H1 (cell line): Measurements from ENCODE around the gene NAT8L. TPM values are rescaled to one million over a fixed set of nuclear protein-coding genes. Genes with fewer than 3 reads are reported as not detected.
A peak's percentile ranks its signal among the peaks of the same experiment; 100 is the strongest.

Experiments used
- CTCF ChIA-PET: fragments of 300-600 bp; sonication (Branson Sonifier 250); formaldehyde crosslinking; loops from one replicate; lab custom pipeline; 2021; ENCODE audit not compliant: partially characterized antibody; lab: Charles Lee
- POLR2A ChIA-PET: fragments of 300-600 bp; sonication (Branson Sonifier 250); formaldehyde crosslinking; loops from one replicate; lab custom pipeline; 2021; ENCODE audit warnings: inconsistent platforms; ENCODE audit not compliant: partially characterized antibody; lab: Charles Lee
- DNase-seq, 2 experiments: peaks; one replicate each; pipeline versions ENCODE4 v3.0.0 to v3.0.0-alpha.2; 2010 to 2022; ENCODE audit warnings: low spot score in 2 of 2, low read depth in 1 of 2, mixed read lengths in 1 of 2
- FAIRE-seq: peaks from 2 replicates; lab custom pipeline; 2011; peaks lifted over from hg19 to GRCh38; lab: Jason Lieb, UNC
- H2AFZ ChIP-seq: 2 replicates; pipeline ENCODE4 v1.8.1; 2012; ENCODE audit warnings: low read length, inconsistent platforms
- H2AK5ac ChIP-seq: 2 replicates; pipeline ENCODE4 v1.6.1; 2013; ENCODE audit warnings: low read depth, low read length
- H2BK120ac ChIP-seq: replicated peaks from 2 replicates; pipeline ENCODE3; 2013; ENCODE audit warnings: low read depth, low read length, inconsistent platforms
- H2BK12ac ChIP-seq: 2 replicates; pipeline ENCODE4 v1.6.1; 2013; ENCODE audit warnings: low read depth, low read length
- H2BK15ac ChIP-seq: 2 replicates; pipeline ENCODE4 v1.6.1; 2013; ENCODE audit warnings: low read length
- H2BK20ac ChIP-seq: 2 replicates; pipeline ENCODE4 v1.6.1; 2013; ENCODE audit warnings: low read length
- H2BK5ac ChIP-seq: 2 replicates; pipeline ENCODE4 v1.6.1; 2013; ENCODE audit warnings: low read depth, low read length
- H3K14ac ChIP-seq: 2 replicates; pipeline ENCODE4 v1.6.1; 2013; ENCODE audit warnings: inconsistent platforms; ENCODE audit not compliant: insufficient read length
- H3K18ac ChIP-seq: 2 replicates; pipeline ENCODE4 v1.6.1; 2013; ENCODE audit warnings: low read length; ENCODE audit errors: extremely low read depth
- H3K23ac ChIP-seq: 2 replicates; pipeline ENCODE4 v1.6.1; 2013; ENCODE audit warnings: inconsistent platforms; ENCODE audit not compliant: insufficient read length
- H3K23me2 ChIP-seq: 2 replicates; pipeline ENCODE4 v1.6.1; 2013; ENCODE audit warnings: low read depth, low read length
- H3K27ac ChIP-seq: 2 replicates; pipeline ENCODE4 v1.6.1; 2011; ENCODE audit warnings: low read depth, low read length, inconsistent platforms
- H3K27me3 ChIP-seq, 4 experiments: replicated peaks in 1 of 4; 1 replicate in 1 of 4; 2 replicates in 3 of 4; pipeline versions ENCODE4 v1.6.1 to v1.8.1; 2011 to 2013; ENCODE audit warnings: low read length in 3 of 4, mild to moderate bottlenecking in 3 of 4, inconsistent platforms in 2 of 4, mixed read lengths in 2 of 4, moderate library complexity in 1 of 4; ENCODE audit not compliant: control insufficient read depth in 3 of 4, insufficient read depth in 3 of 4; ENCODE audit errors: extremely low read depth in 1 of 4
- H3K36me3 ChIP-seq, 4 experiments: 2 replicates each; pipeline versions ENCODE4 v1.6.1 to v1.8.1; 2011 to 2013; ENCODE audit warnings: mild to moderate bottlenecking in 4 of 4, low read length in 3 of 4, moderate library complexity in 2 of 4, control low read depth in 1 of 4, inconsistent platforms in 1 of 4; ENCODE audit not compliant: insufficient read depth in 4 of 4, control insufficient read depth in 2 of 4
- H3K4ac ChIP-seq: replicated peaks from 2 replicates; pipeline ENCODE3; 2013; ENCODE audit warnings: low read length, low read depth, mixed read lengths, inconsistent platforms; ENCODE audit not compliant: insufficient read length
- H3K4me1 ChIP-seq, 4 experiments: replicated peaks in 1 of 4; 1 replicate in 1 of 4; 2 replicates in 3 of 4; pipeline versions ENCODE4 v1.6.1 to v1.8.1; 2011 to 2013; ENCODE audit warnings: low read length in 3 of 4, inconsistent platforms in 2 of 4, mixed read lengths in 1 of 4; ENCODE audit not compliant: insufficient read depth in 4 of 4, control insufficient read depth in 3 of 4
- H3K4me2 ChIP-seq, 2 experiments: 2 replicates each; pipeline versions ENCODE4 v1.6.1 to v1.8.1; 2011 to 2013; ENCODE audit warnings: low read depth in 2 of 2, low read length in 2 of 2, control low read depth in 1 of 2, inconsistent platforms in 1 of 2, mild to moderate bottlenecking in 1 of 2; ENCODE audit not compliant: insufficient read depth in 1 of 2
- H3K4me3 ChIP-seq, 4 experiments: fragments of 200-600, 300-600 bp in 1 of 4; sonication (generic), shearing (Covaris generic), sonication (Bioruptor Twin) in 1 of 4; 2 replicates each; pipeline versions ENCODE4 v1.5.1 to v1.8.1; 2011 to 2016; ENCODE audit warnings: low read length in 4 of 4, low read depth in 3 of 4, control low read depth in 2 of 4, inconsistent platforms in 2 of 4, mild to moderate bottlenecking in 2 of 4, mixed read lengths in 1 of 4, moderate library complexity in 1 of 4; ENCODE audit not compliant: insufficient read depth in 2 of 4; ENCODE audit errors: extremely low read depth in 1 of 4
- H3K56ac ChIP-seq: replicated peaks from 2 replicates; pipeline ENCODE3; 2013; ENCODE audit warnings: low read depth, mild to moderate bottlenecking, mixed read lengths, low read length, inconsistent platforms; ENCODE audit not compliant: insufficient read length
- H3K79me1 ChIP-seq: 2 replicates; pipeline ENCODE4 v1.6.1; 2013; ENCODE audit warnings: low read depth, low read length, control low read depth
- H3K79me2 ChIP-seq, 2 experiments: 2 replicates each; pipeline versions ENCODE4 v1.6.1 to v1.8.1; 2012 to 2013; ENCODE audit warnings: low read length in 2 of 2, mild to moderate bottlenecking in 2 of 2, inconsistent platforms in 1 of 2; ENCODE audit not compliant: insufficient read depth in 2 of 2, control insufficient read depth in 1 of 2
- H3K9ac ChIP-seq, 4 experiments: replicated peaks in 1 of 4; 1 replicate in 1 of 4; 2 replicates in 3 of 4; pipeline versions ENCODE4 v1.6.1 to v1.8.1; 2011 to 2013; ENCODE audit warnings: low read depth in 3 of 4, low read length in 3 of 4, control low read depth in 2 of 4, mild to moderate bottlenecking in 2 of 4, moderate library complexity in 2 of 4, inconsistent platforms in 1 of 4; ENCODE audit errors: extremely low read depth in 1 of 4
- H3K9me3 ChIP-seq, 2 experiments: 2 replicates each; pipeline versions ENCODE4 v1.6.1 to v1.8.1; 2012 to 2013; ENCODE audit warnings: mild to moderate bottlenecking in 2 of 2, moderate library complexity in 2 of 2, control low read depth in 1 of 2, inconsistent platforms in 1 of 2, low read depth in 1 of 2, low read length in 1 of 2, mixed read lengths in 1 of 2; ENCODE audit not compliant: insufficient read depth in 2 of 2
- H4K20me1 ChIP-seq, 2 experiments: replicated peaks in 1 of 2; 2 replicates each; pipeline versions ENCODE3 to v1.8.1; 2011 to 2013; ENCODE audit warnings: inconsistent platforms in 2 of 2, low read length in 2 of 2, mild to moderate bottlenecking in 1 of 2; ENCODE audit not compliant: insufficient read depth in 2 of 2, control insufficient read depth in 1 of 2
- H4K5ac ChIP-seq: 2 replicates; pipeline ENCODE4 v1.6.1; 2013; ENCODE audit warnings: low read length, low read depth, mixed read lengths, inconsistent platforms; ENCODE audit not compliant: insufficient read length
- H4K8ac ChIP-seq: 2 replicates; pipeline ENCODE4 v1.8.0; 2013; ENCODE audit warnings: mild to moderate bottlenecking, moderate library complexity, low read length, inconsistent platforms; ENCODE audit not compliant: insufficient read depth; ENCODE audit errors: extremely low read depth
- H4K91ac ChIP-seq: replicated peaks from 2 replicates; pipeline ENCODE3; 2013; ENCODE audit warnings: low read length, mixed read lengths, inconsistent platforms; ENCODE audit not compliant: insufficient read length
- CTCF ChIP-seq, 3 experiments: IDR thresholded peaks; 1 replicate in 2 of 3; 2 replicates in 1 of 3; pipeline versions ENCODE4 v1.5.1 to v1.6.1; 2011; ENCODE audit warnings: low read length in 3 of 3, mild to moderate bottlenecking in 3 of 3, inconsistent platforms in 2 of 3, low read depth in 1 of 3, moderate library complexity in 1 of 3; ENCODE audit not compliant: insufficient read depth in 1 of 3; ENCODE audit errors: control extremely low read depth in 1 of 3
- PHF8 ChIP-seq: fragments of 200-600 bp; sonication (generic); conservative IDR thresholded peaks from 2 replicates; pipeline ENCODE4 v1.7.1; 2012; ENCODE audit warnings: low read depth, mild to moderate bottlenecking, inconsistent platforms, low read length, moderate library complexity
- POLR2A ChIP-seq, 2 experiments: IDR thresholded peaks; 1 replicate in 1 of 2; 2 replicates in 1 of 2; pipeline ENCODE4 v1.6.1; 2011; ENCODE audit warnings: low read depth in 2 of 2, low read length in 2 of 2, mild to moderate bottlenecking in 2 of 2; ENCODE audit errors: control extremely low read depth in 1 of 2
- RAD21 ChIP-seq, 2 experiments: IDR thresholded peaks in 1 of 2; conservative IDR thresholded peaks in 1 of 2; 2 replicates each; pipeline ENCODE4 v1.6.1; 2011; ENCODE audit warnings: low read depth in 2 of 2, low read length in 2 of 2, improper control_type of control experiment in 1 of 2, inconsistent platforms in 1 of 2, mild to moderate bottlenecking in 1 of 2, moderate library complexity in 1 of 2
- SP1 ChIP-seq: IDR thresholded peaks from 2 replicates; pipeline ENCODE4 v1.6.1; 2011; ENCODE audit warnings: low read depth, low read length
- polyA plus RNA-seq, 7 experiments: library from polyadenylated mRNA; depleted of rRNA in 3 of 7; stranded (reverse) in 5 of 7; unstranded in 2 of 7; fragments of >200 nt in 5 of 7; fragments of 200-250 nt in 2 of 7; gene quantifications; 1 replicate in 5 of 7; 2 replicates in 1 of 7; 4 replicates in 1 of 7; pipeline versions ENCODE4 v1.2.1 to v1.2.3, GENCODE V29; 2011 to 2013; ENCODE audit warnings: missing spikeins in 2 of 7, mixed read lengths in 2 of 7
- total RNA-seq: library from RNA; stranded (reverse); fragmentation: NEBNext Ultra II Directional; extraction: Animal tissue kit (Norgen Biotek cat#: 25700); gene quantifications from 2 replicates; pipeline ENCODE4 v1.2.1, GENCODE V29; 2021

Gene NAT8L
- total and polyA plus RNA-seq, 2 of the 8 experiments (the other 6 are each of a cell fraction or from before 2014, with no cell fraction given) = 10.8 TPM

GRCh38 chr4:2087170-2087569 is 28.0 kb downstream of the NAT8L start:
- H3K14ac ChIP-seq = no peak overlapping the region
- no peak for DNase-seq
- no peak overlapping the region for H4K5ac ChIP-seq
- H4K20me1 ChIP-seq = peaks cover 0 to 2% of the 10 kb centered on the region in 2 experiments
- no peak overlapping the region for H4K8ac ChIP-seq
- H3K4me1 ChIP-seq = no peaks in the 10 kb centered on the region
- CTCF ChIA-PET = interaction anchor here (0.6 to 1.3 kb wide), 7 partner anchors 51 to 378 kb away, joined by 3 to 5 read pairs (median 3); no protein-coding TSS in a partner anchor
- no peak overlapping the region for H3K9ac ChIP-seq
- no peaks in the 10 kb centered on the region for H3K79me1 ChIP-seq
- TF ChIP-seq RAD21 (IDR thresholded peaks at IDR 0.05 in 1 of 2, conservative IDR thresholded peaks at IDR 0.05 in 1 of 2; ENCODE audit: low read depth in 2 of 2, low read length in 2 of 2) (peak in 1 of 2 experiments; percentile 27; a peak in 3 of 4 replicates), PHF8 (no peak), SP1 (peak; percentile 53; the same call in 1 of the 2 replicates), POLR2A (IDR thresholded peaks at IDR 0.05; ENCODE audit: control extremely low read depth in 1 of 2, low read depth in 2 of 2, low read length in 2 of 2) (no peak), CTCF (IDR thresholded peaks at IDR 0.05; ENCODE audit: control extremely low read depth in 1 of 3, insufficient read depth in 1 of 3, low read depth in 1 of 3, low read length in 3 of 3) (peak in 1 of 3 experiments; percentile 24; a peak in 1 of 4 replicates)
- TF ChIP-seq, all 59 proteins: peak for 3
- H2BK12ac ChIP-seq = no peak overlapping the region
- no peak overlapping the region for H3K4me2 ChIP-seq
- no peaks in the 10 kb centered on the region for H3K9me3 ChIP-seq
- H2BK15ac ChIP-seq = no peak overlapping the region
- H2AK5ac ChIP-seq = no peak overlapping the region
- H3K23me2 ChIP-seq = no peaks in the 10 kb centered on the region
- no peak overlapping the region for H3K23ac ChIP-seq
- H3K36me3 ChIP-seq = no peaks in the 10 kb centered on the region
- H2BK5ac ChIP-seq = no peak overlapping the region
- H4K91ac ChIP-seq = no peak overlapping the region
- H3K4ac ChIP-seq = no peak overlapping the region
- H3K79me2 ChIP-seq = no peaks in the 10 kb centered on the region
- no peak overlapping the region for H2BK20ac ChIP-seq
- H2BK120ac ChIP-seq = no peak overlapping the region
- no peak overlapping the region for H3K27ac ChIP-seq
- no peak overlapping the region for H3K18ac ChIP-seq
- no peak overlapping the region for H3K4me3 ChIP-seq
- FAIRE-seq = no peak
- peaks cover 0 to 3% (median under 1%) of the 10 kb centered on the region in 4 experiments; a peak in 1 of 7 replicates for H3K27me3 ChIP-seq
- no peak overlapping the region for H3K56ac ChIP-seq
- H2AFZ ChIP-seq = no peak overlapping the region
- POLR2A ChIA-PET = no interaction called here
